ENCODE data around the gene NEDD9.

DNA sequence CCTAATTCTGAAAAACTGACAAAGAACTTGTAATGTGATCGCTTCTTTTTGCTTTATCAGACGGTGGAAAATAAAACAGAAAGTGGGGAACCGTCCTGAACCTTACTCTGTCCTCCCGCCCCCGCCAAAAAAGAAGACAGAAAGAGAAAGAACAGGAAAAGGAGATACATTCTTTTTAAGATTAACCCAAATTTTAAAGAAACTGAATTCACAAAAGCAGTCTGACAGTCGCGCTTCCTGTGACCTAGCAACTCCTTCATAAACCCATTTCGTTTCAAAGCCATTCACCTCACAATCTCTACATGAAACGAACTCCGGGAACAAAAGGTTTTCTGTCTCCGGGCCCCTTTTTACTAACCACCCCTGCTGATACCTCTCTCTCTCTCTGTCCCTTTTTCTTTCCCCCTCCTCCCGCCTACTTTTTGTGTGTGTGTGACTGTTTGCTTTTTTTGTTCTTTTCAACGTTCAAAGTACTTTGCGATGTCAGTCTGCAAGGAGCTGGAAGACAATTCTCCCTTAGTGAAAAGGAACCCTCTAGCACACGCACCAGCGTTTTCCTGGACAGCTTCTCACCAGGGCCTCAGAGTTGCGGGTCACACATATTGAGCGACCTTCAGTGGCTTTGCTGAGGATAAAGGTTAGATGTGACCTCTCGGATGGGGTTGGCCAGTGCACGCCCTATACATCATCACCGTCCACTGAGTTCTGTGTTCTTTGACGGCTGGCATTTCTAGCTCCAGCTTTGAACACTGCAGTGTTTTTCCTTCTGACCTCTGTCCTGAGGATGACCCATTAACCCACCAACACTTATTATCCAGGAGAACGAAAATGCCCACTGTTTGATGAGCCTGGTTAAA, 530 bp upstream of the NEDD9 start:
- TF ChIP-seq EZH2phosphoT487 (IDR thresholded peaks at IDR 0.05; ENCODE audit: borderline replicate concordance, low read length) = no peak
- TF ChIP-seq, protein P1, sequence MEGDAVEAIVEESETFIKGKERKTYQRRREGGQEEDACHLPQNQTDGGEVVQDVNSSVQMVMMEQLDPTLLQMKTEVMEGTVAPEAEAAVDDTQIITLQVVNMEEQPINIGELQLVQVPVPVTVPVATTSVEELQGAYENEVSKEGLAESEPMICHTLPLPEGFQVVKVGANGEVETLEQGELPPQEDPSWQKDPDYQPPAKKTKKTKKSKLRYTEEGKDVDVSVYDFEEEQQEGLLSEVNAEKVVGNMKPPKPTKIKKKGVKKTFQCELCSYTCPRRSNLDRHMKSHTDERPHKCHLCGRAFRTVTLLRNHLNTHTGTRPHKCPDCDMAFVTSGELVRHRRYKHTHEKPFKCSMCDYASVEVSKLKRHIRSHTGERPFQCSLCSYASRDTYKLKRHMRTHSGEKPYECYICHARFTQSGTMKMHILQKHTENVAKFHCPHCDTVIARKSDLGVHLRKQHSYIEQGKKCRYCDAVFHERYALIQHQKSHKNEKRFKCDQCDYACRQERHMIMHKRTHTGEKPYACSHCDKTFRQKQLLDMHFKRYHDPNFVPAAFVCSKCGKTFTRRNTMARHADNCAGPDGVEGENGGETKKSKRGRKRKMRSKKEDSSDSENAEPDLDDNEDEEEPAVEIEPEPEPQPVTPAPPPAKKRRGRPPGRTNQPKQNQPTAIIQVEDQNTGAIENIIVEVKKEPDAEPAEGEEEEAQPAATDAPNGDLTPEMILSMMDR (IDR thresholded peaks at IDR 0.05; ENCODE audit: low read depth, low read length, poor library complexity, severe bottlenecking) = no peak
